GM23338 (cell line): Measurements from ENCODE around the gene RAPGEF4.

Experiments
- CTCF ChIP-seq, 2 experiments: fragments of 200-600 bp in 1 of 2; sonication (generic) in 1 of 2; conservative IDR thresholded peaks; 2 replicates each; pipeline versions ENCODE4 v1.5.1 to v1.6.1; 2016 to 2017; ENCODE audit warnings: antibody characterized with exemption in 2 of 2, low read depth in 2 of 2, mild to moderate bottlenecking in 2 of 2, moderate library complexity in 1 of 2
- EZH2phosphoT487 ChIP-seq: fragments of 200-600 bp; sonication (generic); IDR thresholded peaks from one replicate; pipeline ENCODE4 v1.8.1; 2018; ENCODE audit warnings: antibody characterized with exemption; ENCODE audit not compliant: unreplicated experiment
- NANOG ChIP-seq: IDR thresholded peaks from 2 replicates; pipeline ENCODE4 v1.6.1; 2016; ENCODE audit warnings: antibody characterized with exemption, borderline replicate concordance
- REST ChIP-seq: IDR thresholded peaks from one replicate; pipeline ENCODE4 v1.6.1; 2018; ENCODE audit warnings: antibody characterized with exemption; ENCODE audit not compliant: unreplicated experiment

GRCh38 chr2:172730411-172730810 is 5.2 kb upstream of the RAPGEF4 start:
- TF ChIP-seq CTCF (conservative IDR thresholded peaks at IDR 0.05; ENCODE audit: low read depth in 2 of 2) (no peak), REST (no peak), NANOG (no peak), EZH2phosphoT487 (no peak)
